HG02571 (cell line): Measurements from ENCODE around the gene CNPPD1.

Experiments used
- ATAC-seq: cut with Tn5 transposase; IDR thresholded peaks from one replicate; pipeline ENCODE4 v1.9.1; 2021; ENCODE audit warnings: mild to moderate bottlenecking, moderate library complexity; ENCODE audit not compliant: unreplicated experiment

The CNPPD1 gene

DNA sequence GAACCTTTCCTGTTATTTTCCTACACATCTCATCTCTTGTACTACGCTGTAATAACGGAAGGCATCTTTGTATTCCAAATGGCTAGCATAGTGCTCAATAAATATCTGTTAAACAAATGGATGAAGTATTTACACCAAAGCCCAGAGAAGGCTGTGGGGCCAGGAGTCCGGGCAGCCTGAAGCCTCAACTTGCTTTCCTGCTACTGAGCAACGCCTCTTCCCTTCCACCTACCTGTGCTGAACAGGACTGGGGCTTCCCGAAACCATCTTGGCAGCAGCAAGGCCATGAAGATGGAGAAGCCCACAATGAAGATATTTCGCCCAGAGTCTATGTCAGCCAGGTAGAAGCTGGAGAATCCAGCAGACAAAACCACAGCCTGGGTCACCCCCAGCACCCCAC is 13.6 kb downstream of the CNPPD1 start:
- no peak for ATAC-seq

DNA sequence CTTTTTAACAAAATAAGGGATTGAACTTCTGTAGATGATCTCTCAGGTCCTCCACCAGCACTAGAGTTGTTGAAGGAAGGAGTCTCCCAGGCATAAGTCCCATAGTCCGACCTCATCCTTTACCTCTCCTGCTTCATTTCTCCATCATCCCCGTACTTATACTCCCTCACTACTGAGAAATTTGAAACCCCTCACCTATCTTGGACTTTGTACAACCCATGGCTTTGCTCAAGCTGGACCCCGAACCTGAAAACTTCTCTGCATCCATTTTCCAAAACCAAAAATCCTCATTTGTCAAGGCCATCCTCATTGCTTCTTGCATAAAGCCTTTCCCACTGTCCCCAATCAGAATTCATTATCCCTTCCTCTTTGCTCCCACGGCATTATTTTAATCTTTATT is 15.6 kb downstream of the CNPPD1 start:
- ATAC-seq: no peak

DNA sequence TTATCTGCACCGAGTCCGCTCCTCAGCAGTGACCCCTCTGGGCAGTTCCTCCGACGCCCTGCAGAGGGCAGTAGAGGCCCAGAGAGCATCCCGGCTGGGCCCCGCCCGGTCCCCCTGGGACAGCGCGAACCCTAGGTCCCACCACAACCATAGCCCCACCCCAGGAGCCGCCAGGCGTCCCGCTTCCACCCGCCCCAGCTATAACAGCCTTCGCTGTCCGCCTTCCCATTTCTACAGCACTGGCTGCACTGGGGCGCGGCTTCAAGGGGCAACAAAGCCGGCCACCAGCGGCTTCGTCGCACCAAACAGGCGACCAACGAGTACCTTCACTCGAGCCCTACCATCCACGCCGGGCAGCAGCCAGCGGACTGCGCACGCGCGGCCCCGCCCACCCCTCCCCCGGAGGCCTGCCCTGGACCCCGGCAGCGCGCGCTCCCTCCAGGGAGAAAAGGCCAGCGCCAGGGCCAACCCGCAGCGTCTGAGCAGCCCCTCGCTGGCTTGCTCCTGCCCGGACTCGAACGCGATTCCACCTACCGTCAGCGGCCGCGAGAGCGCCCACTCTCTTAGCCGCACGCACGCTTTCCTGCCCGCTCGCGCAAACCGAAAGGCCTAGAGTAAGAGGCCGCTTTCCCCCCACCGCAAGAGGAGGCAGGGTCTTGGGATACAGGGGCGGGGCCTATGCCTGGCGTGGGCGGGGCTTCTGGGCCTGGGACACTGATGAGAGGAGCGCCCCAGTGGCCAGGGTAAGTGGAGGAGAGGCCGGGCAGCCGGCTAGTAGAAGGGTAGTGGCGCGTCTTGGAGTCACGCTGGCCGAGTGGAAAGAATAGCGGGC is 16.3 kb downstream of the CNPPD1 start, which contains the start of gene NHEJ1:
Gene NHEJ1, minus strand, starts transcription at position 630 of the 832 bp plus-strand sequence. CDS start 2,453 bp downstream, outside the sequence.
- ATAC-seq: peak; percentile 84

DNA sequence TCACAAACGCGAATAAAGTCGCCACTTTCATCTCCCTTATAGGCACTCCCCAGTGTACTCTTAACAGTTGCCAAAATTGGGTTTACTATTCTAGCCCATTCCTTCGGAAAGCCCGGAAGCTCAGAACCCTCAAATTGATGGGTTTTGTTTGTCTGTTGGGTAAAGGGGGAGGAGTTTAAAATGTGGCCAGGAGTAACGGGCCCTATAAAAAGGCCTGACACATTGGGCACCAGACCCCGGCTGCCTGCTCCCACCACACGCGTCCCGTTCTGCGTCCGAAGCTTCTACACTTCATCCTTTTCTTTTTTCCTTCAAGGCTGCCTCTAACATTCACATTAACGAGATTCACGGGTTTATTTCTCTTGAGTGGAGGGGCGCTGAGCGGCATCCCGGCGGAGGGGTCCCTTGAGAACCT is 16.9 kb downstream of the CNPPD1 start:
- ATAC-seq: no peak

DNA sequence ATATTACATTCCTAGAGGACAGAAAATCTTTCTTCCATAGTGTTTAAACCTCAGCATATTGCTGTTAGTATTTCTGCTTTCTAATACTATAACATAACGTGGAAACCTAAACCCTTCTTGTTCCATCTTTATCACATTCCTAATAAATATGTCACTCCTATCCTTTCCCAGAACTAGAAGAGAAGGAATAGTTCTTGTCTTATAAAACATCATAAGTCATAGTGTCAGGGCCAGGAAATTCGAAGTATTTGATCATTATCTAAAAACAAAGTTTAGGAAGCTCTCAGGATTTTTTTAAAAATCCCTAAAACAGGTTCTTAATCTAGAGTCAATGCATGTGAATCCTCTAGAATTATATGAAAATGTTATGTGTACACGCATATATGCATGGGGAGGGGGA is 18.1 kb downstream of the CNPPD1 start:
- no peak for ATAC-seq

DNA sequence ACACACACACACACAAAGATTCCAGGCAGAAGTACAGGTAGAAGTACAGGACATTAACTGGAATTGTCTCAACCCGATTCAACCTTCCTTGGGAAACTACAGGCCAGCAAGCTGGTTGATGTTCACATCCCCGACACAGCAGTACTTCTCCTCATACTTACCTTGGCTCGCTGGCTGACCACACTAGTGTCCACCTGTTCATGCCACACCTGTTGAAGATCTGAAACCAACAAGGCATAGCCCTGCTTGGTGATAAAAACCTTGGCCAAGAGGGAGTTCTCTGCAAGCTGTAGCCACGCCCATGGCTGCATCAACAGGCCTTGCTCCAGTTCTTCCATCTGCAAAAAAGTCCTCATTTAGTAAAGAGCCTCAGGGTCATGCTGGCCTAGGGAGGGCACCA is 18.7 kb downstream of the CNPPD1 start:
- ATAC-seq: no peak

DNA sequence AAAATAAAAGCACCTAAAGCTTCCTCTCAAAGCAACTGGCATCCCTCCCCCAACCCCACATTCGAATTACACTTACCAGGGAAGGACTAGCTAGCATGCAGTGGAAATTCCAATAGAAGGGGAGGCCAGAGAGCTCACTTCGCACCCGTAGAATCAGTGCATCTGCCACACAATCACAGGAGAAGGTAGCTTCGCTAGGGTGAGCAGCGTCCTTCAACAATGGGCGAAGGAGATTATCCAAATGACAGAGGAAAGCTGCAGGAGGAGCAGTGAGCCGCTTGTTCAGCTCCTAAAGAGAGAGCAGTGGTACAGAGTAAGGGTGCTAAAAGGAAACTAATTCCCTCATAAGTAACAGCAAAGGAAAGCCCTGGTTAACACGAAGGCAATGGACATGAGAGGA is 19.3 kb downstream of the CNPPD1 start:
- no peak for ATAC-seq

DNA sequence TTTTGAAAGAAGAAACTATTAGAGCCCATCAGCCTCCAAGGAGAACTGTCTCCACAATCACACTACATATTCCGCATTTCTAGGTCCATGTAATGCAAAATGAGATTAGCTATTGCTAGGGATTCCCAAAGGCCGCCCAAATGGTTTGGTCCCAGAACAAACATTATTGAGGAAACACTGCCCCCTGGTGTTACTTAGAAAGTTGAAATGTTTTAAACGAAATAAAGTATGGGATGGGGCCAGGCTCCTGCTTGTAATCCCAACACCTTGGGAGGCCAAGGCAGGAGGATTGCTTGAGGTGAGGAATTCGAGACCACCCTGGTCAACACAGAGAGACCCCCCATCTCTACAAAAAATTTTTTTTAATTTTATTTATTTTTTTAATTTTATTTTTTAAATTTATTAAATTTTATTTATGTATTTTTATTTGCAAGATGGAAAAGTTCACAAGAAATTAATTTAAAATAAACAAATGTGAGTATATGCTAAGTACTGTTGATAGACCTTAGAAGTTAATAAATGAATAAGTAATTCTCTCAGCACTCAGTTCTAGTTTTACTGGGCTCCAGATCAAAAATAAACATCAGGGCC is 21.6 kb downstream of the CNPPD1 start:
- no peak for ATAC-seq

DNA sequence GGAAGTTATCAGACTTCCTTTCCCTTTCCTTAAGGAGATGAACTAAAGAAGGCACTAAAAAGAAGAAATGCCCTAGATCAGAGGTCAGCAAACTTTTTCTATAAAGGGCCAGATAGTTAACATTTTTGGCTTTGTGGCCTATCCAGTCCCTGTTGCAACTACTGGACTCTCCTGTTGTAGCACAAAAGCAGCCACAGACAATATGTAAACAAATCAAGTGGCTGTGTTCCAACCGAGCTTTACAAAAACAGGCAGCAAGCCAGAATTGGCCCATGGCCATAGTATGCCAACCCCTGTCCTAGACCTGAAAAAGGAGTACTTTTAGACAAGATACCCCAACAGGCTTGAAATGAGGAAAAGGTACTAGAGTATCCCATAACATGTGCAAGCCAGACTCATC is 27.1 kb downstream of the CNPPD1 start:
- no peak for ATAC-seq

DNA sequence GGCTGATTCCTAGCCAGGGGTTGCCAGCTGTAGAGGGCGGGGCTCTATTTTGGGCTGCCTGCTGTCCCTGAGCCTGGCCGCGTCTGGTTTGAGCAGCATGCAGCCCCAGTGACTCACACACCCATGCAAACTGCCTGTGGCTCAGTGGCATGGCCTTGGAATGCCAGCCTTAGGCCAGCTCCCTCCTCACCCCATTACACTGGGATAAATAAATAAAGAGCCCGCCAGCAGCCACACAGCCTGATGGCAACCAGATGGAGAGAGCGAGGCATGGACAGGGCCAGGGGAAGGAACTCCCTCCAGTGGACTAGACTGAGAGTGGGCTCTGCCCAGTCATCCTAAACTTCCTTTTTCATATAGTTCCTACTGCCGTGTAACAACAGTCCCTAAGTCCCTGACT is 34.4 kb downstream of the CNPPD1 start:
- ATAC-seq: no peak

DNA sequence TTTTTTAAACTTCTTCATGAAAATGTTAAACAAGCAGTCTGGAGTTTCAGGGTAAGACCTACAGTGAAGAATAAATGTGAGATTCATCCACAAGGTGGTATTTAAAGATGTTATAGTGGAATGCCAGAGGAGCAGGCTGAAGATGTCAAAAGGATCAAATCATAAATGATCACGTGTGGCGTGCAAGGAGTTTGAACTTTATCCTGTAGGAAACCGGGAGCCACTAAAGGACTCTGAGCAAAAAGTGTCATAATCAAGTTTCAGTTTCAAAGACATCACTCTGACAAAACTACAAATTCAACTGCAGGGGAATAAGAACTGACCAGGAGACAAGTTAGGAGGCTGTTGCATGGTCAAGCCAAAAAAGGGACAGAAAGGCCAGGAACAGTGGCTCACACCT is 36.0 kb downstream of the CNPPD1 start:
- no peak for ATAC-seq

DNA sequence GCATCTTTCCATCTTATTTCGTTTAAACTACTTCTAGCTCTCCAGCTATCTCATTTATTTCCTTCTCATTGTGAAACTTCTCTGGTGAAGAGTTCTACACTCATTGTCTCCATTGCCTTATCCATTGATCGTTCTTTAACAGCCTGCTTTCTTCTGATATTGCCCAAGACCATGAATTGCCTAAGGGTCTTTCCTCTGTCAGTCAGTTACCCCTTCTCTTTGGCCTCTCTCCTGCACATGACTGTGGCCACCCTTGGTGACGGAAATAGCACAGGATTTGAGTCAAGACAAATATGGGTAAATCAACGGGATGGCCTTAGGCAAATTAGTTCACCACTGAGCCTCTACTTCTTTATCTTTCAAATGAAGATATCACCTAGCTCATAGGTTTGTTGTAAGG is 42.7 kb downstream of the CNPPD1 start:
- no peak for ATAC-seq

DNA sequence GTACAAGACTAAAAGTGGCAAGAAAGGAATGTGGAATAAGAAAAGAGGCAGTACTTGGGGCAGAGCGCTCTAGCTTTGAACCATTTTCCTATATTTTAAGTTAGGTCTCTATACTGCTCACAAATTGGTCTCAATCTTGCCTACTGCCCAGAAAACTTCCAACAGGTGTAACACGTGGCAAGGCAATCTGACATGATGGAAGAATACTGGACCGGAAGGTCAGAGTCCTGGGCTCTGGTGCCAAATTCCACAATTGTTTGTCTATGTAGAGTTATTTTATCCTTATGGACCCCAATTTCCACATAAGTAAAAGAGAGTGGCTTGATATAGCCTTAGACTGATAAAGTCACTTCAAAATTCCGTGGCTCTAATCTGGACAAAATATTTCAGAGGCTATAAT is 45.0 kb downstream of the CNPPD1 start:
- ATAC-seq: no peak

DNA sequence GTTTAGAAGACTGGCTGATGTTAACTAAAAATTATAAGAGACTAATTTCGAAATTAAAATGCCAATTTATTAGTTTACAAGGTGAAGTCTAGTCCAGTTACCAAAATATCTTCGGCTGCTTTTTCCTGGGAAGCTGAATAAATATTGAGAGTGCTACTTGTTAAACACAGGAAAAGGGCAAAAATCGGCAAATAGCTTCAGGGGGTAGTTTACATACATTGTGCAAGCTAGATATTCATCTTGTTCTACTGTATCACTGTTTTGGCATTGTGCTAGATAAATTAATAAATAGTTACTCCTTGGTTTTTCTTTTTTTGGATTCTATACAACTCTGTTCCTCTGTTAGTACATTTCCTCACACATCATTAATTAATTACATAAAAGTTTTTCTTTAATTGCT is 45.4 kb downstream of the CNPPD1 start:
- ATAC-seq: no peak

DNA sequence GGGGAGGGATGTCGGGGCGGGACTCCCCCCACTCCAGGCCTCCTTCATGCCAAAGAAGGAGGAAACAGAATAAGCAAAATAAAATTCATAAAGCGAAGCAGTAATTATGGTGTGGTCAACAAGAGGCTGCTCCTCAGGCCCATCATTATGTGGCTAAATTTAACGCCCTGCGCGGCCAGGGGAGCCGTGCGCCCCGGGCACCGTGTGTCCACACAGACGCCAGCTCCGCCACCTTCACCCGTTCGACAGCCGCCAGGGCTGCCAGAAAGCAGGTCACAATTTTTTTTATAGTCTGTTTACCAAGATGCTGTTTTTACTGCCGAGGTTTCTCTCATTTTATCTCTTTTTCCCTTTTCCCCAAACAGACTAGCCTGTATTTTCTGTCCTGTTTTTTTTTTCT is 47.1 kb downstream of the CNPPD1 start:
- no peak for ATAC-seq

DNA sequence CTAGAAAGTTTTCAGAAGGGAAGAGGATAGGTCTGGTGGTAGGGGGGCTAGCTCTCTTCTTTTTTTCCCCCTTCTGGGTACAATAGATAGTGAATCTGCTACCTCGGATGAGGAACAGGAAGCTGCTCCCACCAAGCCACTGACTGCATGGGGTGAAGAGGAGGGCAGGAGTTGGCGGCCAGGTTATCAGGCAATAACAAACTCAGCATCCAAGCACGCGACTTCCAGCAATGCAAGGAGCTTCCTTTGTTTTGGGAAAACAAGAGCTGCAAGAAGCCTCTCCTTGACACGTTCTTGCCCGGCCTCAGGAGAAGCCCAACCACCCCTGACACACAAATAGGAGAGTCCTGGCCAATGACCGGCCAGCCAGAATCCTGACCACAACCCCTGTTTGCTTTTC is 48.3 kb downstream of the CNPPD1 start:
- no peak for ATAC-seq

DNA sequence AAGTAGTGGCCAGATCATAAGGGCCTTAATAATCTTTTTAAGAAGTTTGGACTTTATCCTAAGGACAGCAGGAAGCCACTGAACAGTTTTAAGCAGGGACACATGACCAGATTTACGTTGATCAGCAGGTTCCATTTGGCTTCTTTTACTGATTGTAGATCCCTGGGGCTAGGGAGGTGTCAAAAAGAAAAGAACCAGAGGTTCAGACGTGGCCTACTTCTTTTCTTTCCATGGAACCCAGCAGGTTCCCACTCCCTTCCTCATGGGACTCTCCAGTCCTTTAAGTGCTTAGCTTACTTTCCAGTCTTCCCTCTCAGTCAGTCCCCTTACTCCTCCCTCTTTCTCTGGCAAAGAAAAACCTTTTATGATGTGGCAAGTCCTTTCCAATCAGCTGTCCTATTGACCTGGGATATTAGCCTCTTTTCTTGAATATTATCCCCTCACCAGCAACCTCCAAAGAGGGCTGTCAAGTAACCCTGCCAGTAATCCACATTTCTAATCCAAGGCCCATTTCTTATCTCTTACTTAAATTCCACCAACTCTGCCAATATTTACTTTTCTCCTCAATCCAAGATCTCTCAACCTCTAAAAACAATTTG is 49.6 kb downstream of the CNPPD1 start:
- no peak for ATAC-seq

DNA sequence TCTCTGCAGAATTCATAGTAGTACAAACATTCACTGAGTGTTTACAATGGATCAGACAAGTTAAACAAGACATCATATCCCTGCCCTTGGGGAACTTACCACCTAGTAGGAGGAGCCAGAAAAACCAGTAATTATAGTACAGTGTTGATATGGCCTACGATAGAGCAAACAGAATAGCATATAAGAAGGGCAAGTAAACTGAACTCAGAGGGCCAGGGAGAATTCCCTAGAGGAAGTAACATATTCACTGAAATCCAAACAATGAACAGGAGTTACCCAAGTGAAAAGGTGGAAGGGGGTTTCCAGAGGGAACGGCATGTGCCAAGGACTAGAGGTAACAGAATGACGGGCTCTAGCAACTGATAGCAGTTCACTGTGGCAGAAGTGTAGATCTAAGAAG is 50.2 kb downstream of the CNPPD1 start:
- ATAC-seq: no peak

DNA sequence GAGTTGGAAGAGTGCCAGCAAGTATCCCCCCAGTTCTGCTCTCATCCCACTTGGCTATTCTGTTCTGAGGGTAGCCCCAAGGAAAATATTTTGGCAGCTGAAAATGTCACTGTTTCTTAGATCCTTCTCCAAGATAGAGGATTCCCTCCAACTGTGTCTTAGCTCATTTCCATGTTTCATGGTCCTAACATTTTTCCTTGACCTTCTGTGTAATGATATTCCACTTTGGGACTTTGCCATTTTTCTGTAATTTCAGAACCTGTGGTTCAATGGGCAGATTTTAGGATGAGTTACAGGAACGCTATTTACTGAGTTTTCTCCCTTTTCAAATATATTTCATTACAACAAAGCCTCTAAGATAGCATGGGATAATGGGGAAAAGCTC is 50.8 kb downstream of the CNPPD1 start:
- no peak for ATAC-seq

DNA sequence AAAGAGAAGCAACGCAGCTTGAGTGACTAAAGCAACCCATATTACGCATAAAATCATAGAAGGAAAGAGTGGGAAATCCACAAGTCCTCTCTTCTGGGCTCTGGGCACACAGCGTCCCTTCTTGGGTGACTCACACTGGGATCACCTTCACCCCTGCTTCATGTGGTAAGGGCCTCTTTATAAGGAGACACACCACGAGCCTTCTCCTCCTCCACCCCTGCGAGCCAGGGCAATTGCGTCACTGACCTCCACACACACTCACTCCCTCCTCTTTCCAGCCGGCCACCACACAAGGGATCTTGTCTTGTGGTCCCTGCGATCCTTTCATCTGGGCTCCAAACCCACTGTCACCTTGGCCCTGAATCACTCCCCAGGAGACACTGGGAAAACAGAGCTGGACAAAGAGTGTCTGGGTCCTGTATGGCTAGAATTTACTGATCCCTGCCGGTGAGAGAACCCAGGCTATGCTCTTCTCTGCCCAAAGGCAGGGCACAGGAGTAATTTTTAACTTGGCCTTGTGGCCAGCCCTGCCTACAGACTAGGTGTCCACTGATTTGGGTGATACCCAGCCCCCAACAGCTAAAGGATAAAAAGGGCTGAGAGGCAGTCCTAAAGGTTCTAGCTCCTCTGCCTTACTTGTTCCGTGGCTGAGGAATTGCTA is 51.4 kb downstream of the CNPPD1 start:
- ATAC-seq: no peak

DNA sequence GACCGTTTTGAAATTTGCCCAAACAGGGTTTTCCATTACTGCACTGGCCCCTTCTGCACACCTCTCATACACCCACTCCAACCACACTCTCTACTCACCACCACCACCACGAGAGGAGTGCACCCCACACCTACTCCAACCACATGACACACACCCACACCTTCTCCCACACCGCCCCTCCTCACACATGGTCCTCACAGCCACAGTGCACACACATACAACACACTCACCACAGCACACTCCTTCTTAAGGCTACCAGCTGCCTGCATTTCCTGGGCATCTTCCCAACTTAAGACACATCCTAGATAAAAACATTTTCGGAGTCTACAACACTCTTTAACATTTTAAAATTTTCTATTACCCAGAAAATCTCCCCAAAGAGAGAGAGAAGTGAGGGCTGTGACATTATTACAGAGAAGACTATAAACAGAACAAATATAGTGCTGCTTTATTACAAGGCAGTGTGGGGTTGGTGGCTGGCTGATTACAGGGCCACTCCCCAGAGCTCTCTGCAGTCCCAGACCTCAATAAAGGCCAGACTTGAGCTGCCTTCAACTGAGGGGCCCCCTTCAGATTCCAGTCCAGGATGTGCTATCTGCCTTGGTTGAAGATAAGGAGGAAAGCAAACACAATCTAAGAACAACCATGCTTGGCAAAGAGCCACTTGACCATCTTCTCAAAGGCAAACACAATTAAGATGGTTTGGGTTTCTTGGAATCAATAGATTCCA is 52.2 kb downstream of the CNPPD1 start:
- no peak for ATAC-seq
